Measurements from ENCODE around the gene CDH13. TPM values are rescaled to one million over a fixed set of nuclear protein-coding genes. Genes with fewer than 3 reads are reported as not detected.

The CDH13 gene
- total and polyA plus RNA-seq, 10 of the 15 experiments (the other 5 are each of a cell fraction or from before 2014, with no cell fraction given), result under 0.01 to 0.05 TPM; not detected in 8

GRCh38 chr16:82805866-82806265 is 179.1 kb downstream of the CDH13 start:
- BruUV-seq (replicated peaks), result no TSS peak
- H3K79me2 ChIP-seq (ENCODE audit: control insufficient read depth, insufficient read depth, low read length), result no peaks in the 10 kb centered on the region
- H3K9ac ChIP-seq (ENCODE audit: control insufficient read depth, insufficient read depth, low read length), result no peak overlapping the region
- intact Hi-C loops (cut with micrococcal nuclease; ENCODE audit: unreplicated experiment) (no loop called here), in situ Hi-C loops (cut with MboI) (no loop called here)
- no peak for TF ChIP-seq MEF2A (IDR thresholded peaks at IDR 0.05; ENCODE audit: insufficient read depth, low read depth, low read length)
- TF ChIP-seq POLR2AphosphoS2 (IDR thresholded peaks at IDR 0.05; ENCODE audit: low read depth, low read length), result no peak
- no peak for TF ChIP-seq HDAC2 (IDR thresholded peaks at IDR 0.05)
- TF ChIP-seq SPI1 (IDR thresholded peaks at IDR 0.05; ENCODE audit: borderline replicate concordance, insufficient read depth, low read depth, low read length), result no peak
- no peak for TF ChIP-seq IKZF1 (conservative IDR thresholded peaks at IDR 0.05)
- no peak for TF ChIP-seq MAX (IDR thresholded peaks at IDR 0.05; ENCODE audit: low read depth, low read length)
- no peak for TF ChIP-seq MYB (IDR thresholded peaks at IDR 0.05; ENCODE audit: borderline replicate concordance, low read depth, low read length)
- TF ChIP-seq RBBP5 (conservative IDR thresholded peaks at IDR 0.05), result no peak
- TF ChIP-seq YY1 (IDR thresholded peaks at IDR 0.05; ENCODE audit: low read depth, low read length), result no peak
- no peak for TF ChIP-seq ZNF217 (IDR thresholded peaks at IDR 0.05)
- TF ChIP-seq KLF5 (IDR thresholded peaks at IDR 0.05; ENCODE audit: partially characterized antibody), result no peak
- no peak for TF ChIP-seq NR2C2 (IDR thresholded peaks at IDR 0.05; ENCODE audit: borderline replicate concordance, control insufficient read depth, insufficient read length, low read depth)
- TF ChIP-seq CREB1 (IDR thresholded peaks at IDR 0.05; ENCODE audit: low read depth), result no peak
- RAD21 ChIA-PET (ENCODE audit: unreplicated experiment), result no interaction called here
- whole genome bisulfite sequencing (ENCODE audit: insufficient coverage, insufficient replicate concordance, low lambda C conversion rate, missing lambda C conversion rate), result 92% methylated on average over 1 of the region's 1 CpG
- H3K27me3 ChIP-seq (replicated peaks in 1 of 2; ENCODE audit: control insufficient read depth in 2 of 2, insufficient read depth in 2 of 2, low read length in 1 of 2), result no peaks in the 10 kb centered on the region; a peak in 1 of 4 replicates
- H3K4me2 ChIP-seq (ENCODE audit: control insufficient read depth, insufficient read depth), result no peak overlapping the region
- SMC1A ChIA-PET (ENCODE audit: uncharacterized antibody, unreplicated experiment), result no interaction called here
- no peaks in the 10 kb centered on the region for H3K4me1 ChIP-seq (ENCODE audit: control insufficient read depth, insufficient read depth, low read length)
- H4K20me1 ChIP-seq (ENCODE audit: control insufficient read depth, insufficient read depth), result no peaks in the 10 kb centered on the region
- DNase-seq (ENCODE audit: low read depth, low spot score) (no peak), ATAC-seq (no peak), FAIRE-seq (no peak)
- H3K27ac ChIP-seq (ENCODE audit: control insufficient read depth, insufficient read depth), result no peak overlapping the region
- POLR2A ChIA-PET, result no interaction called here
- H3K36me3 ChIP-seq (ENCODE audit: control insufficient read depth in 2 of 2, insufficient read depth in 2 of 2, low read length in 1 of 2), result no peaks in the 10 kb centered on the region
- CTCF ChIA-PET, result interaction anchor here (0.7 kb wide), 1 partner anchor 543 kb away, joined by 3 read pairs; no protein-coding TSS in a partner anchor
- no peaks in the 10 kb centered on the region for H3K9me3 ChIP-seq (replicated peaks; ENCODE audit: control insufficient read depth, insufficient read depth, low read length)
- H3K4me3 ChIP-seq, result no peak overlapping the region
- no peak overlapping the region for H2AFZ ChIP-seq (ENCODE audit: control insufficient read depth, low read depth, low read length)
